Measurements from ENCODE around the gene CDH26.

The CDH26 gene

GRCh38 chr20:59988141-59988540 lies 29.9 kb downstream of the CDH26 start:
- Histone ChIP-seq H3K36me3 (no peaks in the 10 kb centered on the region), H3K27me3 (no peaks in the 10 kb centered on the region), H3K4me1 (no peaks in the 10 kb centered on the region), H3K9me3 (no peaks in the 10 kb centered on the region), H3K4me3 (ENCODE audit: low read depth, low read length) (no peak overlapping the region)
- no peak for TF ChIP-seq CTCF (IDR thresholded peaks at IDR 0.05; ENCODE audit: low read depth, low read length)
- no peak for DNase-seq

GRCh38 chr20:59992526-59993084 lies 34.4 kb downstream of the CDH26 start:
- Histone ChIP-seq H3K9me3 (no peaks in the 10 kb centered on the region), H3K36me3 (no peaks in the 10 kb centered on the region), H3K27me3 (no peaks in the 10 kb centered on the region), H3K4me3 (ENCODE audit: low read depth, low read length) (no peak overlapping the region), H3K4me1 (no peaks in the 10 kb centered on the region)
- no peak for TF ChIP-seq CTCF (IDR thresholded peaks at IDR 0.05; ENCODE audit: low read depth, low read length)
- no peak for DNase-seq

GRCh38 chr20:59993736-59994430 lies 35.7 kb downstream of the CDH26 start:
- H3K4me1 ChIP-seq: no peaks in the 10 kb centered on the region
- H3K36me3 ChIP-seq: no peaks in the 10 kb centered on the region
- no peak overlapping the region for H3K4me3 ChIP-seq (ENCODE audit: low read depth, low read length)
- no peaks in the 10 kb centered on the region for H3K27me3 ChIP-seq
- DNase-seq: no peak
- TF ChIP-seq CTCF (IDR thresholded peaks at IDR 0.05; ENCODE audit: low read depth, low read length): no peak
- H3K9me3 ChIP-seq: no peaks in the 10 kb centered on the region

- Histone ChIP-seq H3K4me3 (ENCODE audit: low read depth, low read length) (no peak overlapping the region), H3K4me1 (no peaks in the 10 kb centered on the region), H3K27me3 (no peaks in the 10 kb centered on the region), H3K36me3 (no peaks in the 10 kb centered on the region), H3K9me3 (no peaks in the 10 kb centered on the region)
- no peak for DNase-seq
- no peak for TF ChIP-seq CTCF (IDR thresholded peaks at IDR 0.05; ENCODE audit: low read depth, low read length)
These were observed 36.5 kb downstream of the CDH26 start for GRCh38 chr20:59994697-59995122.

- Histone ChIP-seq H3K4me3 (ENCODE audit: low read depth, low read length) (no peak overlapping the region), H3K36me3 (no peaks in the 10 kb centered on the region), H3K27me3 (no peaks in the 10 kb centered on the region), H3K9me3 (no peaks in the 10 kb centered on the region), H3K4me1 (no peaks in the 10 kb centered on the region)
- DNase-seq: no peak
- TF ChIP-seq CTCF (IDR thresholded peaks at IDR 0.05; ENCODE audit: low read depth, low read length): no peak
These were observed 37.9 kb downstream of the CDH26 start for GRCh38 chr20:59996108-59996507.

- H3K4me1 ChIP-seq: no peaks in the 10 kb centered on the region
- no peaks in the 10 kb centered on the region for H3K9me3 ChIP-seq
- H3K36me3 ChIP-seq: no peaks in the 10 kb centered on the region
- no peak for TF ChIP-seq CTCF (IDR thresholded peaks at IDR 0.05; ENCODE audit: low read depth, low read length)
- DNase-seq: no peak
- no peaks in the 10 kb centered on the region for H3K27me3 ChIP-seq
- H3K4me3 ChIP-seq (ENCODE audit: low read depth, low read length): no peak overlapping the region
These were observed 39.7 kb downstream of the CDH26 start for GRCh38 chr20:59997896-59998295.
